ENCODE data around the gene GPR148.
"Not testable (repeated sequence)": the region's sequence is repeated elsewhere in the genome, so short reads cannot be mapped to it uniquely, and the experiment has no call there.

Gene GPR148, protein sequence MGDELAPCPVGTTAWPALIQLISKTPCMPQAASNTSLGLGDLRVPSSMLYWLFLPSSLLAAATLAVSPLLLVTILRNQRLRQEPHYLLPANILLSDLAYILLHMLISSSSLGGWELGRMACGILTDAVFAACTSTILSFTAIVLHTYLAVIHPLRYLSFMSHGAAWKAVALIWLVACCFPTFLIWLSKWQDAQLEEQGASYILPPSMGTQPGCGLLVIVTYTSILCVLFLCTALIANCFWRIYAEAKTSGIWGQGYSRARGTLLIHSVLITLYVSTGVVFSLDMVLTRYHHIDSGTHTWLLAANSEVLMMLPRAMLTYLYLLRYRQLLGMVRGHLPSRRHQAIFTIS

DNA sequence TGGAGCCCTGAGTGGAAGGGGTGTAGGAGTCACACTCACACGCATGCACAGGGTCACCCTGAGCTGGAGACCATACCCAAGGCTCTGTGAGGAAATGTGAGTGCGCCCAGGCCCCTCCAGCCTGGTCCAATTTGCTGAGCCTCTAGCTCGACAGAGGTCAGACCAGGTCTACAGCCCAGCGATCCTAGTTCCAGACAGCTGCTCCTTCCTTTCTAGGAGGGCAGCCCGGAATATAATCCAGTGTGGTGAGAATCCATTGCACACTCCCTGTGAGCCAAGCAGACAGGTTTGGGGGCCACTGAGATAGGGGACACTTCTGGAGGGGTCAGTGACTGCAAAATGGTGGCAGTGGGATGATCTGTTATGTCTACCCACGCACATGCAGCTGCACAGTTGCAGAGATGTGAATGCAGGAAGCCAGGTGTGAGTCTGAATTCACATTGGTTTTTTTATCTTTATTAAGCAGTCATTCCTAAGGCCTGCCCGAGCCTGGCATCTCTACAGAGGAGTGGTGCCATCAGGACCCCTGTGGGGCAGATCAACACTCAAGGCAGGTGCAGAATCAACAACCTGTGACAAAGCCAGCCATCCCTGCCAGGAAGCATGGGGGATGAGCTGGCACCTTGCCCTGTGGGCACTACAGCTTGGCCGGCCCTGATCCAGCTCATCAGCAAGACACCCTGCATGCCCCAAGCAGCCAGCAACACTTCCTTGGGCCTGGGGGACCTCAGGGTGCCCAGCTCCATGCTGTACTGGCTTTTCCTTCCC lies at the start of gene GPR148:
Gene GPR148 (plus strand): TSS at position 522 of the 768 bp plus-strand sequence. CDS start 82 bp downstream, at position 604.
- TF ChIP-seq, protein P1, sequence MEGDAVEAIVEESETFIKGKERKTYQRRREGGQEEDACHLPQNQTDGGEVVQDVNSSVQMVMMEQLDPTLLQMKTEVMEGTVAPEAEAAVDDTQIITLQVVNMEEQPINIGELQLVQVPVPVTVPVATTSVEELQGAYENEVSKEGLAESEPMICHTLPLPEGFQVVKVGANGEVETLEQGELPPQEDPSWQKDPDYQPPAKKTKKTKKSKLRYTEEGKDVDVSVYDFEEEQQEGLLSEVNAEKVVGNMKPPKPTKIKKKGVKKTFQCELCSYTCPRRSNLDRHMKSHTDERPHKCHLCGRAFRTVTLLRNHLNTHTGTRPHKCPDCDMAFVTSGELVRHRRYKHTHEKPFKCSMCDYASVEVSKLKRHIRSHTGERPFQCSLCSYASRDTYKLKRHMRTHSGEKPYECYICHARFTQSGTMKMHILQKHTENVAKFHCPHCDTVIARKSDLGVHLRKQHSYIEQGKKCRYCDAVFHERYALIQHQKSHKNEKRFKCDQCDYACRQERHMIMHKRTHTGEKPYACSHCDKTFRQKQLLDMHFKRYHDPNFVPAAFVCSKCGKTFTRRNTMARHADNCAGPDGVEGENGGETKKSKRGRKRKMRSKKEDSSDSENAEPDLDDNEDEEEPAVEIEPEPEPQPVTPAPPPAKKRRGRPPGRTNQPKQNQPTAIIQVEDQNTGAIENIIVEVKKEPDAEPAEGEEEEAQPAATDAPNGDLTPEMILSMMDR (IDR thresholded peaks at IDR 0.05; ENCODE audit: low read depth, low read length): no peak

DNA sequence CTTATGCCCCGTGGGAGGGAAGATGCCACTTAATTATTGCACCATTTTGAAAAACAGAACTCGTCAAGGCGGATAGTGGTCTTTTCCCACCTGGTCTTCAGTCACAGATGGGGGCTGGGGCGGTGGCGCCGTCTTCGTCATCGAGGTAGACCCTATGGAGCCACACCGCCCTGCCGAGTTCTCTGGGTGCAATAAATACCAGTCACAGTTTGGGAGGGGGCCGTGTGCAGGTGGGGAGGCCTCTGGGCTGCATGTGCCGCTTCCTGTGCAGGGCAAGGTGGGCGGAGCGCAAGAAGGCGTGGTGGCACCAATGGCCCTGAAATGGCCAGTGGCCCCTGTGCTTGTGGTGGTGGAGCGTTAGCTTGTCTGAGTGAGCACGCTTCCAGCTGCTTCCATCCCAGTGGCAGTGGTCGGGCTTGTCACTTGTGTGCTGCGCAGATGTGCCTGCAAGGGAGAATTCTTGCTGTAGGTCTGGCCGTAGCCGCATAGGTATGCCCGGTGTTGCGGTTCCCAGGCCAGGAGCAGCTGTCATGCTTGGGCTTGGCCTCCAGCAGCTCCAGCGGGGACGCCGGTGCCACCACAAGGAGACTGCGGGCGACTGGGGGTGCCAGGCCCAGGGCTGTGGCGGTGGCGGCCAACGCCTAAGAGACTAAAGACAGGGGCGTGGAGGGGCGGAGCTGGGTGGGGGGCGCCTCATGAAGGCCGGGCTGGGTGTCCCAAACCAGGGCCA lies 36.7 kb upstream of the GPR148 start:
- in situ Hi-C loops (cut with HindIII; ENCODE audit: low sequenced_read_pairs); H3K4me3 ChIP-seq (ENCODE audit: low read depth, low read length); DNase-seq (ENCODE audit: low read depth, low spot score): not testable (repeated sequence)

More for the DNA sequence above, at the start of gene GPR148:
- no peak within 1 kb of the TSS for H3K4me3 ChIP-seq (ENCODE audit: low read depth, low read length)
- in situ Hi-C loops (cut with HindIII; ENCODE audit: low sequenced_read_pairs): no loop called here
- no peak for DNase-seq (ENCODE audit: low read depth, low spot score)

DNA sequence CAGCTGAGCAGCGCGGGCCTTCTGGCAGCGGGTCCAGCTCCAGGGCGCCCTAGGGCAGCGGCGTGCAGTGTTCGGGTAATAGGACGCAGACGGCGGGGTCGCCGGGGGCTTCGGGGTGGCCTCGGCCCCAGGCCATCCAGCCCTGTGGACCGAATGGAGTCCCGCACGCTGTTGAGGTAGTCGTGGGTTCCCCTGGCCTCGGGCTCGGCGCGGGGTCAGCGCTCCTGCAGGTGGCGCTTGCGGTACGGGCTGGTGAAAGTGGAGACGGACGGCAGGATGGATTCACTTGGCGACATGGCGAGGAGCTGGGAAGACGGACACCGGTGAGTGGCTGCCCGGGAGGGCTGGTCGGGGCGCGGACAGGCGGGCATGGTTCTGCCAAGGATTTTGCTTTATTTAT lies 35.4 kb upstream of the GPR148 start:
- in situ Hi-C loops (cut with HindIII; ENCODE audit: low sequenced_read_pairs); DNase-seq (ENCODE audit: low read depth, low spot score); H3K4me3 ChIP-seq (ENCODE audit: low read depth, low read length): not testable (repeated sequence)

DNA sequence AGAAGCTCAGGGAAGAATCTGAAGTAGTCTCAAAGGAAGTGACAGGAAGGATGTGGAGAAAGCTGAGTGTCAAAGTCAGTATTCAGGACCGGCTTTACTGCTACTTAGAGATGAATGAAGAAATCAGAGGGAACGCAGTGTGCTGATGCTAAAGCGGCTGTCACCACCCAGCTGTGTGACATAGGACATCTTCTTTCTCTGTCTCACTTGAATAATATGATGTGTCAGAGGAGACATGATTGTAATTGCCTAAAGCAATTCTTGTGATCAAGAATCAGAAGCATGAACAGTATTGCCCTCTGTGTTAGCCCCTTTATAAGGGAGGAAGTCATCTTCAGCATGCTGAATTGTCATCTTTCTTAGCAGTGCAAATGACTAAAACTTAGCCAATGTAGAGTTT lies 25.6 kb upstream of the GPR148 start:
- DNase-seq (ENCODE audit: low read depth, low spot score); in situ Hi-C loops (cut with HindIII; ENCODE audit: low sequenced_read_pairs); H3K4me3 ChIP-seq (ENCODE audit: low read depth, low read length): not testable (repeated sequence)

DNA sequence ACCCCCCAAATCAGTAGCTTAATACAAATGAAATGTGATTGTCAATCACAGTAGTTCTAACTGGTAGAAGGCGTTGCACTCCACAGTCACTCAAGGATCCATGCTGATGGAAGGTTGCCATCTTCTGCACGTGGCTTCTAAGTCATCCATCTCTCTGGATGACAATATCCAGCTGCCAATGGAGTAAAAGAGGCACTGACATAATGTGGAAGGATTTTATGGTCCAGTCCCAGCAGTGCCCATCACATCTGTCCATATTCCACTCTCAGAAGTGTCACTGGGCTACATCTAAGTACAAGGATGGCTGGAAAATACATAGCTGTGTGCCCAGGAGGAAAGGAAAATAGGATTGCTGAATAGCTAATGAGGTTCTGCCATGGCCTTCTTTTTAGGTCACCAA lies 14.1 kb upstream of the GPR148 start:
- in situ Hi-C loops (cut with HindIII; ENCODE audit: low sequenced_read_pairs); DNase-seq (ENCODE audit: low read depth, low spot score); H3K4me3 ChIP-seq (ENCODE audit: low read depth, low read length): not testable (repeated sequence)

DNA sequence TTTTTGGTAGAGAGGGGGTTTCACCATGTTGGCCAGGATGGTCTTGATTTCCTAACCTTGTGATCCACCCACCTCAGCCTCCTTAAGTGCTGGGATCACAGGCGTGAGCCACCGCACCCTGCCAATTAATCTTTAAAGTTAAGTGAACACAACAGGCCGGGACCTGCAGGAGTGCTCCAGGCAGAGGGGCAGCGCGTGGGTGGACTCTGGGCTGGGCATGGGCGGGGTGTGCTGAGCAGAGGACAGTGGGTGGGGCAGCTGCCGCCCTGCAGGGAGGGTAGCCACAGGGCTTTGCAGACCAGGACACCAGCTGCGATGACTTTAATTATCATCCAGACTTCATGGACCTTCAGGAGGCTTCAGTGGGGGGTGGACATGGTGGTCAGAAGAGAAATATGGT lies 8.8 kb upstream of the GPR148 start:
- no peak for DNase-seq (ENCODE audit: low read depth, low spot score)
- TF ChIP-seq, protein P1 (IDR thresholded peaks at IDR 0.05; ENCODE audit: low read depth, low read length): no peak
- H3K4me3 ChIP-seq (ENCODE audit: low read depth, low read length): no peak overlapping the region
- in situ Hi-C loops (cut with HindIII; ENCODE audit: low sequenced_read_pairs): no loop called here

DNA sequence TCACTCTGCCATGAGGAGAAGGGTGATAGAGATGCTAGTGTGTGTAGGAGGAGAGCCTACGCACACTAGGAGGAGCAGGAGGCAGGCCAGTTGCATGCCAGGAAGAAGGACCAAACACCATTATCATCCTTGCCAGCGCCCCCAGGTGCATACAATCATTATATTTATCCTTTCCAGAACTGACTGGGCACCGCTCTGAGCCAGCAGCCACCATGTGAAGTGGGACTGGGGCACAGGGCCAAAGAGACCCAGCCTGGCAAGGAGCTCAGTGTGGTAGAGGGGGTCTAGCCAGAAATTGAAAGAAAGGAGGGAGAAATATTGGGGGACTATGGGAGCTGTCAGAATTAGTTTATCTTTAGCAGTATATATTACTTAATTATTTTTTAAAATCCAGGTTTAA lies 8.3 kb upstream of the GPR148 start:
- in situ Hi-C loops (cut with HindIII; ENCODE audit: low sequenced_read_pairs): no loop called here
- TF ChIP-seq, protein P1 (IDR thresholded peaks at IDR 0.05; ENCODE audit: low read depth, low read length): no peak
- H3K4me3 ChIP-seq (ENCODE audit: low read depth, low read length): no peak overlapping the region
- DNase-seq (ENCODE audit: low read depth, low spot score): no peak

DNA sequence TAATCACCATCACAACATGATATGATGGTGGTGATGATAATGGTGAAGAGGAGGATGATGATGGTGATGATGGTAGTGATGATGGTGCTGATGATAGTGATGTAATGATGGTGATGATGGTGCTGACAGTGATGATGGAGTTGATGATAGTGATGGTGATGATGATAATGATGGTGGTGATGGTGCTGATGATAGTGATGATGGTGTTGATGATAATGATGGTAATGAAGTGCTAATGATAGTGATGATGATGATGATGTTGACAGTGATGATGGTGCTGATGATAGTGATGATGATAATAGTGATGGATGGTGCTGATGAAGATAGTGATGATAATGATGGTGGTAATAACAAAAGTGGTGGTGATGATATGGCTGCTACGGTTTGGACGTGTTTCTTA lies 4.4 kb upstream of the GPR148 start:
- TF ChIP-seq, protein P1 (IDR thresholded peaks at IDR 0.05; ENCODE audit: low read depth, low read length): no peak
- no peak overlapping the region for H3K4me3 ChIP-seq (ENCODE audit: low read depth, low read length)
- in situ Hi-C loops (cut with HindIII; ENCODE audit: low sequenced_read_pairs): no loop called here
- DNase-seq (ENCODE audit: low read depth, low spot score): no peak
